Measurements from ENCODE around the gene ARHGAP33. TPM values are rescaled to one million over a fixed set of nuclear protein-coding genes. Genes with fewer than 3 reads are reported as not detected.

Gene ARHGAP33
- total RNA-seq, 3 donors from 2014 or later: 5.1 to 17.7 (median 12.8) TPM

DNA sequence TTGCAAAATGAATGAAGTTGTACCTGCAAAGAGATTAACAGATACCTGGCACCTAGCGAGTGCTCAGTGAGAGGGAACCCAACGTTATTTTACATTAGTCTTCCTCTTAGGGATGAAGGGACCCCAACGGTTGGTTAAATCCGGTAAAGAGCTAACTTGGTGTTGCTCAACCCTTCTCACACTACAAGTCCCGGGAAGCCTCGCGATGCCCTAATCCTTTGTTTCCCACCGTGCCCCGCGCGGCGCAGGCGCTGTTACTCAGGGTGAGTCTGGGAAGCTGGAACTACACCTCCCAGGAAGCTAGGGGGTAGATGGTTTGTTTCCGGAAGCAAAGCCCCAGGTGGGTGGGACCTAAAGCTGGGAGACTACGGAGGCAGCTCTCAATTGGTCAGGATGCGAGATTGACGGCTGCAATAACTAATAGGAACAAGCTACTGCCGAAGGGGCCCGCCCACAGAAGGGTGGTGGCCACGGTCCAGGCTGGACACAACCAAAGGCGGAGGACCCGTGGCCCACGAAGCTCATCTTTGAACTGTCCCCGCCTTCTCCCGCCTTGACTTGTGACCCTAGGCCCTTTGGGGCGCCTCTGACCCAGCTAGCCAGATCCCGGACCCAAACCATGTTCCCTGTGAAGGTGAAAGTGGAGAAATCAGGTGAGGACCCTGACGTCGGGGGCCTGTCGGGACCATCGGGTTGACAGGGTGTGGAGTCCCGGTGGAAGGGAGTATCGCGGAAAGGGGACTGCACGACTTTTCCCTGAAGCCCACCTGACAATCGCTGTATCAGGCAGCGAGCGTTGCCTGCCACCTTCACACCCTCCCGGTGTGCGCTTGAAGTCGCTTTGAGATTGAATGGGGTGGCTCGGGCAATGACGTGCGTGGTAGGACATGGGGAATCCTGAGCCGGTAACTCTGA, 27.0 kb upstream of the ARHGAP33 start, which contains the start of gene LIN37:
TSS of gene LIN37 (plus strand) at position 471 of the 915 bp plus-strand sequence. CDS start at position 620, 149 bp downstream.
- H3K27me3 ChIP-seq: no peaks in the 10 kb centered on the region
- peaks cover 4% of the 10 kb centered on the region for H3K36me3 ChIP-seq
- peaks cover 2 to 22% of the 10 kb centered on the region in 2 donors for H3K4me1 ChIP-seq
- TF ChIP-seq, protein P1, sequence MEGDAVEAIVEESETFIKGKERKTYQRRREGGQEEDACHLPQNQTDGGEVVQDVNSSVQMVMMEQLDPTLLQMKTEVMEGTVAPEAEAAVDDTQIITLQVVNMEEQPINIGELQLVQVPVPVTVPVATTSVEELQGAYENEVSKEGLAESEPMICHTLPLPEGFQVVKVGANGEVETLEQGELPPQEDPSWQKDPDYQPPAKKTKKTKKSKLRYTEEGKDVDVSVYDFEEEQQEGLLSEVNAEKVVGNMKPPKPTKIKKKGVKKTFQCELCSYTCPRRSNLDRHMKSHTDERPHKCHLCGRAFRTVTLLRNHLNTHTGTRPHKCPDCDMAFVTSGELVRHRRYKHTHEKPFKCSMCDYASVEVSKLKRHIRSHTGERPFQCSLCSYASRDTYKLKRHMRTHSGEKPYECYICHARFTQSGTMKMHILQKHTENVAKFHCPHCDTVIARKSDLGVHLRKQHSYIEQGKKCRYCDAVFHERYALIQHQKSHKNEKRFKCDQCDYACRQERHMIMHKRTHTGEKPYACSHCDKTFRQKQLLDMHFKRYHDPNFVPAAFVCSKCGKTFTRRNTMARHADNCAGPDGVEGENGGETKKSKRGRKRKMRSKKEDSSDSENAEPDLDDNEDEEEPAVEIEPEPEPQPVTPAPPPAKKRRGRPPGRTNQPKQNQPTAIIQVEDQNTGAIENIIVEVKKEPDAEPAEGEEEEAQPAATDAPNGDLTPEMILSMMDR (IDR thresholded peaks at IDR 0.05): peak; percentile 22 to 45 (median 24)
- TF ChIP-seq POLR2AphosphoS5 (IDR thresholded peaks at IDR 0.05): peak; percentile 84 to 89 (median 87)
- TF ChIP-seq POLR2A (IDR thresholded peaks at IDR 0.05): peak; percentile 85
- intact Hi-C loops (cut with DNase I; ENCODE audit: low total_unique reads): no loop called here
- H3K9me3 ChIP-seq: no peaks in the 10 kb centered on the region
- peak; percentile 99 to 100 for DNase-seq (ENCODE audit: low spot score in 2 of 2)
- H3K27ac ChIP-seq: peak within 1 kb of the TSS; percentile 84 to 86
- H3K4me3 ChIP-seq: peak within 1 kb of the TSS; percentile 82 to 94 (median 88)

GRCh38 chr19:35750167-35750566, 25.2 kb upstream of the ARHGAP33 start:
- H3K9me3 ChIP-seq: no peaks in the 10 kb centered on the region
- peaks cover 4% of the 10 kb centered on the region for H3K36me3 ChIP-seq
- TF ChIP-seq POLR2AphosphoS5 (IDR thresholded peaks at IDR 0.05) (no peak), POLR2A (IDR thresholded peaks at IDR 0.05) (no peak)
- TF ChIP-seq, protein P1 (IDR thresholded peaks at IDR 0.05): no peak
- H3K4me1 ChIP-seq: peaks cover 2 to 17% of the 10 kb centered on the region in 2 donors
- DNase-seq (ENCODE audit: low spot score in 2 of 2): no peak
- no peaks in the 10 kb centered on the region for H3K27me3 ChIP-seq
- H3K27ac ChIP-seq: peak overlapping the region; percentile 52 to 78
- H3K4me3 ChIP-seq: peak overlapping the region in 1 of 3 donors; percentile 34
- intact Hi-C loops (cut with DNase I; ENCODE audit: low total_unique reads): no loop called here

DNA sequence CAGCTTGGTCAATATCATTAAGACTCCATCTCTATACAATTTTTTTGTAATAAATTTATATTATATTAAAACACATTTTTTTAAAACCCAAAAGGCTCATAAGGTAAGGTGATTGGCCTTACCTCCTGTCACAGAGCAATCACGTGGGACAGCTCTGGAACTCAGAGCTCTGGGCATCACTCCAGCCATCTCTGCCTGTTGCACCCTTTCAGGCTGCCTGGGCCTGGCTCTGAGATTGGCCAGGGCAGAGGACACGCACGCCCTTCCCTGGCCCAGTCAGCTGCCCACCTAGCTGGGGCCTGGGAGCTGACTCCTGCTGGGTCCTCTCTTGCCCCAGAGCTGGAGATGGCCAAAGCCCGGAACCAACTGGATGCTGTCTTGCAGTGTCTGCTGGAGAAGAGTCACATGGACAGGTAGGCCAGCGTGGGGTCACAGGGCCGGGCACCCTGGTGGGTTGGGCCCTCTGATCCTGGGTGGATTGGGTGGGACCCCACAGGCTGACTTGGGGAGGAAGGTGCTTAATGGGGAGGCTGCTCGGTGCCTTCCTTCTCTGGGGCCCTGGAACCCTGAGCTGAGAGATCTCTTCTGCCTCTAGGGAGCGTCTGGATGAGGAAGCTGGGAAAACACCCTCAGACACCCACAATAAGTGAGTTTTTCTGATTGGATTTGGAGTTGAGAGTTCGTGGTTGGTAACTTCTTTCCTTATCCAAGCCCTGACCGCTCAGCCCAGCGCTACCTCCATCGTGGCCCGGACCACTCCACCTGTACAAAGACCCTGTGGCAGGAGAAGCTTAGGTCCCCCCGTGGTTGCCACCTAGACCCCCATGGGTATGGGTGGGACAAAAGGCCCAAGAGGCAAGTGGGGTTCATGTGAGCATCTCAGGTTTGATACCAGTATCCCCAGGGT, 23.3 kb upstream of the ARHGAP33 start:
- intact Hi-C loops (cut with DNase I; ENCODE audit: low total_unique reads): no loop called here

GRCh38 chr19:35752746-35753350, 22.5 kb upstream of the ARHGAP33 start:
- intact Hi-C loops (cut with DNase I; ENCODE audit: low total_unique reads): no loop called here
- Histone ChIP-seq H3K36me3 (peaks cover 4% of the 10 kb centered on the region), H3K4me3 (no peak overlapping the region), H3K27me3 (no peaks in the 10 kb centered on the region), H3K4me1 (peaks cover 2 to 5% of the 10 kb centered on the region in 2 donors), H3K9me3 (no peaks in the 10 kb centered on the region), H3K27ac (no peak overlapping the region)
- no peak for TF ChIP-seq POLR2AphosphoS5 (IDR thresholded peaks at IDR 0.05)
- no peak for TF ChIP-seq POLR2A (IDR thresholded peaks at IDR 0.05)
- TF ChIP-seq, protein P1 (IDR thresholded peaks at IDR 0.05): no peak
- DNase-seq (ENCODE audit: low spot score in 2 of 2): no peak

More for the DNA sequence above, 23.3 kb upstream of the ARHGAP33 start:
- H3K4me1 ChIP-seq: peaks cover 2 to 5% of the 10 kb centered on the region in 2 donors
- no peaks in the 10 kb centered on the region for H3K9me3 ChIP-seq
- no peaks in the 10 kb centered on the region for H3K27me3 ChIP-seq
- H3K4me3 ChIP-seq: no peak overlapping the region
- no peak overlapping the region for H3K27ac ChIP-seq
- no peak for TF ChIP-seq POLR2A (IDR thresholded peaks at IDR 0.05)
- TF ChIP-seq, protein P1 (IDR thresholded peaks at IDR 0.05): no peak
- no peak for TF ChIP-seq POLR2AphosphoS5 (IDR thresholded peaks at IDR 0.05)
- H3K36me3 ChIP-seq: peaks cover 4% of the 10 kb centered on the region
- DNase-seq (ENCODE audit: low spot score in 2 of 2): no peak
